SK-N-SH treated with all-trans-retinoic acid at 6 μM for 48 hours (cell line): ENCODE data around the gene BARHL2.

Source experiments
- ATAC-seq: fragments of 200-7000 bp; cut with Tn5 transposase; 3 replicates; pipeline ENCODE4 v1.9.1; 2020; ENCODE audit warnings: mild to moderate bottlenecking, moderate library complexity
- ARNTL ChIP-seq: fragments of 450-650 bp; formaldehyde crosslinking; IDR thresholded peaks from 2 replicates; pipeline ENCODE4 v1.5.0; 2020; ENCODE audit warnings: low read depth, mild to moderate bottlenecking, moderate library complexity, borderline replicate concordance
- BACH2 ChIP-seq: fragments of 250-450 bp; sonication (Bioruptor Pico); IDR thresholded peaks from 2 replicates; pipeline ENCODE4 v1.9.0; 2021; ENCODE audit warnings: mild to moderate bottlenecking, borderline replicate concordance
- CSDC2 ChIP-seq: fragments of 250-450 bp; sonication (Bioruptor Pico); IDR thresholded peaks from 2 replicates; pipeline ENCODE4 v1.5.0; 2020; ENCODE audit warnings: mild to moderate bottlenecking, moderate library complexity
- CSRNP3 ChIP-seq: fragments of 250-450 bp; sonication (Bioruptor Pico); IDR thresholded peaks from 2 replicates; pipeline ENCODE4 v1.5.1; 2021; ENCODE audit warnings: mild to moderate bottlenecking, moderate library complexity
- ESRRG ChIP-seq: fragments of 250-450 bp; sonication (Bioruptor Pico); IDR thresholded peaks from 2 replicates; pipeline ENCODE4 v1.6.1; 2021; ENCODE audit warnings: mild to moderate bottlenecking
- GLIS3 ChIP-seq: fragments of 250-450 bp; sonication (Bioruptor Pico); IDR thresholded peaks from 2 replicates; pipeline ENCODE4 v1.5.0; 2020; ENCODE audit warnings: mild to moderate bottlenecking, moderate library complexity
- OSR1 ChIP-seq: fragments of 250-450 bp; sonication (Bioruptor Pico); IDR thresholded peaks from 2 replicates; pipeline ENCODE4 v1.8.0; 2022; ENCODE audit warnings: moderate library complexity, mild to moderate bottlenecking, inconsistent platforms
- PATZ1 ChIP-seq: fragments of 250-450 bp; sonication (Bioruptor Pico); IDR thresholded peaks from 2 replicates; pipeline ENCODE4 v1.8.0; 2020; ENCODE audit warnings: mild to moderate bottlenecking, moderate library complexity, borderline replicate concordance
- PPARA ChIP-seq: fragments of 250-450 bp; sonication (Bioruptor Pico); IDR thresholded peaks from 2 replicates; pipeline ENCODE4 v1.5.0; 2020; ENCODE audit warnings: mild to moderate bottlenecking, borderline replicate concordance
- RARB ChIP-seq: fragments of 250-450 bp; sonication (Bioruptor Pico); IDR thresholded peaks from 2 replicates; pipeline ENCODE4 v1.8.0; 2021; ENCODE audit warnings: mild to moderate bottlenecking, moderate library complexity
- SNAI2 ChIP-seq: fragments of 250-450 bp; sonication (Bioruptor Pico); IDR thresholded peaks from 2 replicates; pipeline ENCODE4 v1.5.0; 2020; ENCODE audit warnings: mild to moderate bottlenecking, moderate library complexity
- TCF4 ChIP-seq: fragments of 250-450 bp; sonication (Bioruptor Pico); IDR thresholded peaks from 2 replicates; pipeline ENCODE4 v1.8.0; 2021; ENCODE audit warnings: mild to moderate bottlenecking, moderate library complexity, borderline replicate concordance
- TOX ChIP-seq: fragments of 250-450 bp; sonication (Bioruptor Pico); IDR thresholded peaks from 2 replicates; pipeline ENCODE4 v1.8.0; 2021; ENCODE audit warnings: mild to moderate bottlenecking, moderate library complexity, borderline replicate concordance
- ZC3H10 ChIP-seq: fragments of 250-450 bp; sonication (Bioruptor Pico); IDR thresholded peaks from 2 replicates; pipeline ENCODE4 v1.5.1; 2021; ENCODE audit warnings: mild to moderate bottlenecking, moderate library complexity
- ZFP3 ChIP-seq: fragments of 250-450 bp; sonication (Bioruptor Pico); IDR thresholded peaks from 2 replicates; pipeline ENCODE4 v1.5.0; 2020; ENCODE audit warnings: mild to moderate bottlenecking, moderate library complexity
- ZFP30 ChIP-seq: fragments of 450-650 bp; formaldehyde crosslinking; IDR thresholded peaks from 2 replicates; pipeline ENCODE4 v1.5.0; 2022; ENCODE audit warnings: mild to moderate bottlenecking, moderate library complexity
- ZNF565 ChIP-seq: fragments of 450-650 bp; formaldehyde crosslinking; conservative IDR thresholded peaks from 2 replicates; pipeline ENCODE4 v1.5.0; 2020; ENCODE audit warnings: low read depth, mild to moderate bottlenecking, moderate library complexity
- ZNF70 ChIP-seq: fragments of 450-650 bp; formaldehyde crosslinking; IDR thresholded peaks from 2 replicates; pipeline ENCODE4 v1.5.0; 2020; ENCODE audit warnings: mild to moderate bottlenecking, moderate library complexity
- ZNF8 ChIP-seq: fragments of 450-650 bp; formaldehyde crosslinking; IDR thresholded peaks from 2 replicates; pipeline ENCODE4 v1.5.0; 2020; ENCODE audit warnings: mild to moderate bottlenecking, moderate library complexity
- TF ChIP-seq, protein P1 (sequence below): fragments of 250-450 bp; sonication (Bioruptor Pico); IDR thresholded peaks from 2 replicates; pipeline ENCODE4 v1.8.0; 2021; ENCODE audit warnings: low read depth, mild to moderate bottlenecking, moderate library complexity, borderline replicate concordance
- TF ChIP-seq, protein P2 (sequence below): fragments of 250-450 bp; sonication (Bioruptor Pico); IDR thresholded peaks from 2 replicates; pipeline ENCODE4 v1.5.1; 2020; ENCODE audit warnings: low read depth, mild to moderate bottlenecking, moderate library complexity

The BARHL2 gene

DNA sequence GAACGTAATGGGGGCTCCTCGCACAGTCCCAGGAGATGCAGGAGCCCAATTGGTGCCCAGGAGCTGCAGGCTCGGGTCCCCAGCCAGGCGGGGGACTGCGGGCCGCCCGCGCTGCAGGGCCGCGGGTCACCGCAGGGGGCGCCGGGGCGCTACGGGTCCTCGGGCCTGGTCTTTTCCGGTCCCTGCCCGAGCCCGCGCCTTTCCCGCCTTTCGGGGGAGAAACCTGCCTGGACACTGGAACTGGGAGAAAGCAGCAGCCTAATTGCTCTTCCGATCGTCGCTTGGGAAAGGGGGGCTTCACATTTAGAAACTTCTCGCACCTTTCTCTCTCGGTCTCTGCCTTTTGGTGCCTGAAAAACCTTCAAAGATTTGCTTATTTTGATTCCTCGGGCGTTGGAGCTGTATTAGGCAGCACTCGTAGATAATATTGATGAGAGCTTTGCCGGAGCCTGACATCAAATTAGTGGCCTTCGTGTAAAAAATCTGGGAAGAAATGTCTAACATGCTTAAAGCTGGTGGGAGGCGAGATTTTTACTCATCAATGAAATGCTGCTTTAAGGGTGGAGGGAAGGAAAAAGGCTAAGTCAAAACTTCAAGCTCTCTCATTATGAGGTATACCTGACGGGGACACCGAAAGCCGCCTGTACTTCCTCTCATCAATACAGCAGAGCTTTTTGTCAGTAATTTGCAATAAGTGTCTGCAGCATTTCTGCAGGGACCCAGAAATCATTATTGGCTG is 12.6 kb upstream of the BARHL2 start:
- ATAC-seq, result peak; percentile 63
- TF ChIP-seq GLIS3 (no peak), ZNF70 (no peak), ZFP30 (no peak), ZNF565 (no peak), TCF4 (CRISPR knock-in tag) (no peak), CSDC2 (no peak), ZFP3 (CRISPR knock-in tag) (no peak), PATZ1 (CRISPR knock-in tag) (no peak), PPARA (CRISPR knock-in tag) (no peak), ZNF8 (CRISPR knock-in tag) (no peak), SNAI2 (CRISPR knock-in tag) (no peak)
- TF ChIP-seq, protein P1, sequence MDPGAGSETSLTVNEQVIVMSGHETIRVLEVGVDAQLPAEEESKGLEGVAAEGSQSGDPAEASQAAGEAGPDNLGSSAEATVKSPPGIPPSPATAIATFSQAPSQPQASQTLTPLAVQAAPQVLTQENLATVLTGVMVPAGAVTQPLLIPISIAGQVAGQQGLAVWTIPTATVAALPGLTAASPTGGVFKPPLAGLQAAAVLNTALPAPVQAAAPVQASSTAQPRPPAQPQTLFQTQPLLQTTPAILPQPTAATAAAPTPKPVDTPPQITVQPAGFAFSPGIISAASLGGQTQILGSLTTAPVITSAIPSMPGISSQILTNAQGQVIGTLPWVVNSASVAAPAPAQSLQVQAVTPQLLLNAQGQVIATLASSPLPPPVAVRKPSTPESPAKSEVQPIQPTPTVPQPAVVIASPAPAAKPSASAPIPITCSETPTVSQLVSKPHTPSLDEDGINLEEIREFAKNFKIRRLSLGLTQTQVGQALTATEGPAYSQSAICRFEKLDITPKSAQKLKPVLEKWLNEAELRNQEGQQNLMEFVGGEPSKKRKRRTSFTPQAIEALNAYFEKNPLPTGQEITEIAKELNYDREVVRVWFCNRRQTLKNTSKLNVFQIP (CRISPR knock-in tag), result no peak
- TF ChIP-seq, protein P2, sequence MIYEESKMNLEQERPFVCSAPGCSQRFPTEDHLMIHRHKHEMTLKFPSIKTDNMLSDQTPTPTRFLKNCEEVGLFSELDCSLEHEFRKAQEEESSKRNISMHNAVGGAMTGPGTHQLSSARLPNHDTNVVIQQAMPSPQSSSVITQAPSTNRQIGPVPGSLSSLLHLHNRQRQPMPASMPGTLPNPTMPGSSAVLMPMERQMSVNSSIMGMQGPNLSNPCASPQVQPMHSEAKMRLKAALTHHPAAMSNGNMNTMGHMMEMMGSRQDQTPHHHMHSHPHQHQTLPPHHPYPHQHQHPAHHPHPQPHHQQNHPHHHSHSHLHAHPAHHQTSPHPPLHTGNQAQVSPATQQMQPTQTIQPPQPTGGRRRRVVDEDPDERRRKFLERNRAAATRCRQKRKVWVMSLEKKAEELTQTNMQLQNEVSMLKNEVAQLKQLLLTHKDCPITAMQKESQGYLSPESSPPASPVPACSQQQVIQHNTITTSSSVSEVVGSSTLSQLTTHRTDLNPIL (CRISPR knock-in tag), result no peak

DNA sequence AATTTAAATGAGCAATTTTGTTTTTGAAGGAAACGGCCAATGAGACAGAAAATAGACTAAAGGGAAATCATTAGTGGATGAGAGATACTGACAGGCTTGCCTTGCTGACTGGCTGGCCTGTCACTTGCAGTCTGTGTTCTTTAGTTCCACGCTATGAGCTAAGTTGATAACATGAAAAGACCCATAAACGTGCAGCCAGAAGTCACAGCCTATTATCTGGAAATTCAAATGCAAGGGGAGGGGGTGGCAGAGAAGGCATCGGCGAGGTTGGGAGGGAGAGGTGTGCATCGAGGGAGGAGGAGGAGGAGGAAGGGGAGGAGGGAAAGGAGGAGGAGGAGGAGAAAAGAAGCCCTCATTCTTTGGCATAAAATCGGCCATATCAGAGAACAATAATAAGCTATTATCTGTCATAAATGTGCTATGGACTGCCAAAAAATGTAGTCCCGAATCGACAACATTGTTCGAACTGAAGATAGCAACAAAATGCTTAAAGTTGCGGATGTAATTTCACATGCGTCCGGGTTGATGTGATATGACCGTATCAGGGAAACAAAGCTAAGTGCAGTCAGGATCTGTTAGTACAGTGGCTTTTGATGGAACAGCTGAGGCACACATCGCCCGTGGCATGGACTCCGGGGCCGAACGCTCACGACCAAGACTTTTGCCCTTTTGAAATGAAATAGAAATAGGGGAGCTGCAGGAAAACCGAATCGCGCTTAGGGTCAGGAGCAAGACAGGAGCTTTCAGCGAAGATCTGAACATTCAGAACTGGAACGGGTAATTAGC is 11.6 kb upstream of the BARHL2 start:
- no peak for ATAC-seq
- TF ChIP-seq RARB (CRISPR knock-in tag) (no peak), ESRRG (CRISPR knock-in tag) (no peak), TOX (CRISPR knock-in tag) (no peak), PATZ1 (CRISPR knock-in tag) (no peak), SNAI2 (CRISPR knock-in tag) (no peak), PPARA (CRISPR knock-in tag) (no peak), OSR1 (no peak), ZFP3 (CRISPR knock-in tag) (no peak), ARNTL (CRISPR knock-in tag) (no peak), ZC3H10 (no peak), CSRNP3 (no peak), BACH2 (no peak), GLIS3 (no peak), ZFP30 (no peak), ZNF565 (no peak), CSDC2 (no peak), ZNF8 (CRISPR knock-in tag) (no peak)
- TF ChIP-seq, protein P2 (CRISPR knock-in tag), result no peak
